Activated CD4-positive, CD25-positive, alpha-beta regulatory T cell treated with anti-CD3 and anti-CD28 coated beads, Interleukin-2, amount 50 U/mL, for 16 hours (primary cell): ENCODE measurements around the gene KLK3.
"Not testable (repeated sequence)": the region's sequence is repeated elsewhere in the genome, so short reads cannot be mapped to it uniquely, and the experiment has no call there.

Experiments
- DNase-seq: peaks from one replicate; pipeline ENCODE4 v3.0.0-alpha.2; 2020; ENCODE audit warnings: low read depth, low spot score

KLK3 gene

DNA sequence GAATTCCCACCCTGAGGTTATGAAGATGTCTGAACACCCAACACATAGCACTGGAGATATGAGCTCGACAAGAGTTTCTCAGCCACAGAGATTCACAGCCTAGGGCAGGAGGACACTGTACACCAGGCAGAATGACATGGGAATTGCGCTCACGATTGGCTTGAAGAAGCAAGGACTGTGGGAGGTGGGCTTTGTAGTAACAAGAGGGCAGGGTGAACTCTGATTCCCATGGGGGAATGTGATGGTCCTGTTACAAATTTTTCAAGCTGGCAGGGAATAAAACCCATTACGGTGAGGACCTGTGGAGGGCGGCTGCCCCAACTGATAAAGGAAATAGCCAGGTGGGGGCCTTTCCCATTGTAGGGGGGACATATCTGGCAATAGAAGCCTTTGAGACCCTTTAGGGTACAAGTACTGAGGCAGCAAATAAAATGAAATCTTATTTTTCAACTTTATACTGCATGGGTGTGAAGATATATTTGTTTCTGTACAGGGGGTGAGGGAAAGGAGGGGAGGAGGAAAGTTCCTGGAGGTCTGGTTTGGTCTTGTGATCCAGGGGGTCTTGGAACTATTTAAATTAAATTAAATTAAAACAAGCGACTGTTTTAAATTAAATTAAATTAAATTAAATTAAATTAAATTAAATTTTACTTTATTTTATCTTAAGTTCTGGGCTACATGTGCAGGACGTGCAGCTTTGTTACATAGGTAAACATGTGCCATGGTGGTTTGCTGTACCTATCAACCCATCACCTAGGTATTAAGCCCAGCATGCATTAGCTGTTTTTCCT is 7.0 kb downstream of the KLK3 start:
- no peak for DNase-seq

GRCh38 chr19:50869479-50869878 is 14.8 kb downstream of the KLK3 start:
- no peak for DNase-seq

GRCh38 chr19:50870417-50871089 is 15.8 kb downstream of the KLK3 start:
- DNase-seq, result no peak

GRCh38 chr19:50873056-50873455 is 18.3 kb downstream of the KLK3 start, which contains the start of gene KLK2:
Gene KLK2 (plus strand): TSS chr19:50873439. CDS start chr19:50873474, 35 bp downstream.
- DNase-seq, result no peak

DNA sequence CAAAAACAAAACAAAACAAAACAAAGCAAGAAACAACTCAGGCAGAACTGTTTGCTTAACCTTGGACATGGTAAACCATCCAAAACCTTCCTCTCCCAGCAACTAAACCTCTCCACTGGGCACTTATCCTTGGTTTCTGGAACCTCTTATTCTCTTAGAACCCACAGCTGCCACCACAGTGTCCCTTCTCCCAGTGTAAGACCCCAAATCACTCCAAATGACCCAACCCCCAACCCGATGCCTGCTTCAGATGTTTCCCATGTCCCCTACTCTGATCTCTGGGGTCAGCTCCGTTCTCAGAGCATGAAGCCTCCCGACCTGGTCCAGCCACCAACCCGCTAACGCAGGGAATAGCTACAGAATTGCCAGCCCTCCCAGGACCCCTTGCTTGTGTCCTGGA is 19.5 kb downstream of the KLK3 start:
- no peak for DNase-seq

DNA sequence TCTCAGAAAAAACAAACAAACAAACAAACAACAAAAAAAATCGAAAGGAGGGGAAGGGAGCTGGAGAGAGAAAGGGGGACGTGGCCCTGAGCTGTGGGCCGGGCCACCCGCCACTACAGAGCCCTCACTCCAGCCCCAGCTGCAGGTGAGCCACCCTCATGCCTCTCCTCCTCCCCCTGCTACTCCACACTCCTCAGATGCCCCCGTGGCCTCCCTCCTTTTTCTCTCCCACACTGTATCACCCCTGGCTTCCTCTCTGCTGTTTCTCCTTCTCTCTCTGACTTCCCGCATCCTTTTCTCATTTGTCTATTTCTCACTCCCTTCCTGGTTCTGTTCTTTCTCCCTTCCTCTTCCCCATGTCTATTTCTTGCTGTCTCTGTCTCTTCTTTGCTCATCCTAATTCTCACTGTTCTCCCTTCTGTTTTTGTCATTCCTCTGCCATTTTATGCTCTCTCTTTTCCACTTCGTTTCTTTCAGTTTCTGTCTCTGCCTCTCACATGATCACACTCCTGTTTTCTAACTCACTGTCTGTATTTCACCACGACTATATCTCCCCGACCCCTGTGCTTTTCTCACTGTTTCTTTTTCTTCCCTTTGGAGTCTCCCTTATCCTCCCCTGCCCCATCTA is 21.2 kb downstream of the KLK3 start:
- DNase-seq, result no peak

GRCh38 chr19:50876456-50876855 is 21.7 kb downstream of the KLK3 start:
- DNase-seq, result no peak

DNA sequence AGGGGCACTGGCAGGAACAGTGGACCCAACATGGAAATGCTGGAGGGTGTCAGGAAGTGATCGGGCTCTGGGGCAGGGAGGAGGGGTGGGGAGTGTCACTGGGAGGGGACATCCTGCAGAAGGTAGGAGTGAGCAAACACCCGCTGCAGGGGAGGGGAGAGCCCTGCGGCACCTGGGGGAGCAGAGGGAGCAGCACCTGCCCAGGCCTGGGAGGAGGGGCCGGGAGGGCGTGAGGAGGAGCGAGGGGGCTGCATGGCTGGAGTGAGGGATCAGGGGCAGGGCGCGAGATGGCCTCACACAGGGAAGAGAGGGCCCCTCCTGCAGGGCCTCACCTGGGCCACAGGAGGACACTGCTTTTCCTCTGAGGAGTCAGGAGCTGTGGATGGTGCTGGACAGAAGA is 22.6 kb downstream of the KLK3 start:
- no peak for DNase-seq

DNA sequence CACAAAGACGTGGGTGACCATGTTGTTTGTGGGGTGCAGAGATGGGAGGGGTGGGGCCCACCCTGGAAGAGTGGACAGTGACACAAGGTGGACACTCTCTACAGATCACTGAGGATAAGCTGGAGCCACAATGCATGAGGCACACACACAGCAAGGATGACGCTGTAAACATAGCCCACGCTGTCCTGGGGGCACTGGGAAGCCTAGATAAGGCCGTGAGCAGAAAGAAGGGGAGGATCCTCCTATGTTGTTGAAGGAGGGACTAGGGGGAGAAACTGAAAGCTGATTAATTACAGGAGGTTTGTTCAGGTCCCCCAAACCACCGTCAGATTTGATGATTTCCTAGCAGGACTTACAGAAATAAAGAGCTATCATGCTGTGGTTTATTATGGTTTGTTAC is 24.1 kb downstream of the KLK3 start:
- DNase-seq, result no peak

DNA sequence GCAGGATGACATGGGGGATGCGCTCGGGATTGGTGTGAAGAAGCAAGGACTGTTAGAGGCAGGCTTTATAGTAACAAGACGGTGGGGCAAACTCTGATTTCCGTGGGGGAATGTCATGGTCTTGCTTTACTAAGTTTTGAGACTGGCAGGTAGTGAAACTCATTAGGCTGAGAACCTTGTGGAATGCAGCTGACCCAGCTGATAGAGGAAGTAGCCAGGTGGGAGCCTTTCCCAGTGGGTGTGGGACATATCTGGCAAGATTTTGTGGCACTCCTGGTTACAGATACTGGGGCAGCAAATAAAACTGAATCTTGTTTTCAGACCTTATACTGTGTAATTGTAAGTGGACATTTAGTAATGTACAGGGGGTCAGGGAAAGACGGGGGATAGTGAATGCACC is 25.5 kb downstream of the KLK3 start:
- DNase-seq, result no peak

DNA sequence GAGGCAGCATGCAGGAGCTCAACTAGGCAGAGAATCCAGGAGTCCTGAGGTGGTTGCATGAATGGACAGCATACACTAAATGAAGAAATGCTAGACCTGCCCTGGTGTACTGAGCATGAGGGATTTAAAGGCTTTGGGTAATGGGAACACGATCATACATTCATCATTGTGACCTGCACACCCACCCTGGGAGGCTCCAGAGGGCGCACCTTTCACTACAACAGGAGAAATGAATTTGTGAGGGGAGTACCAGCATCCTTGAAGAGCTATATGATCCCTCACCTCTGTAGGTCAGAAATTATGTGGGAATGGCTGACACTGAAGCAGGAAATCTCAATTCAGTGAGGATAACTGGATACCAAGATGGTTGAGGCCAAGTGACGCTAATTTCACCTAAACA is 27.5 kb downstream of the KLK3 start:
- no peak for DNase-seq

- no peak for DNase-seq
These were observed 34.9 kb downstream of the KLK3 start for GRCh38 chr19:50889638-50890037.

GRCh38 chr19:50890422-50891252 is 35.9 kb downstream of the KLK3 start:
- no peak for DNase-seq

GRCh38 chr19:50891253-50891625 is 36.5 kb downstream of the KLK3 start:
- no peak for DNase-seq

DNA sequence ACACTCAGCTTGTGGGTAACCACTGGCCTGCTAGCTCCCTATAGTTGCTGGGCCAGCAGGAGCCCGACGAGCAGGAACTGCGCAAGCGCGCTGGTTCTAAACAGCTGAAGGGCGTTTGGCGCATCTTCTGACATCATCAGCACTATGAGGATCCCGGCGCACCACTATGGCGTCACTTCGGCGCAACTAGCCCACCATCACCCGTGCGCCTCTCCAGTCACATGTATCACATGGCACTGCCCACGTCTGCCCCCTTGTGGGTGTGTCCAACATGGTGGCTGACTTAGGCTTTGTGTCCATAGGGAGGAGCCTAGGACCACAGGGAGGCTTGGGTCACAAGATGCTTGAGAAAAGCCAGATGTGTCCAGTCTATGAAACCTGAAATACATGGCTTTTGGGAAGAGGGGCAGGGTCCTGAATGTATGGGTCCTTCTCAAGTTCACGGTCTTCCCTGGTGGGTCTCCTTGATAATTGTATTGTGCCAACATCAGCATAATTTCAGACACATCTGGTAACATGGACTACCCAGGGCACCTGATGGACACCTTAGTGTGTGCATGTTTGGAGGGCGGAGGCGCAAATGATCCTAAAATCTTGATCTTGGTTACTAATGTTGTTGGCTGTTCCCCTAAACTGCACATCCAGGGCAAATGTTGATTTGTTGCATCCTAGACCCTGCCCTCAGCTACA is 38.5 kb downstream of the KLK3 start:
- no peak for DNase-seq

DNA sequence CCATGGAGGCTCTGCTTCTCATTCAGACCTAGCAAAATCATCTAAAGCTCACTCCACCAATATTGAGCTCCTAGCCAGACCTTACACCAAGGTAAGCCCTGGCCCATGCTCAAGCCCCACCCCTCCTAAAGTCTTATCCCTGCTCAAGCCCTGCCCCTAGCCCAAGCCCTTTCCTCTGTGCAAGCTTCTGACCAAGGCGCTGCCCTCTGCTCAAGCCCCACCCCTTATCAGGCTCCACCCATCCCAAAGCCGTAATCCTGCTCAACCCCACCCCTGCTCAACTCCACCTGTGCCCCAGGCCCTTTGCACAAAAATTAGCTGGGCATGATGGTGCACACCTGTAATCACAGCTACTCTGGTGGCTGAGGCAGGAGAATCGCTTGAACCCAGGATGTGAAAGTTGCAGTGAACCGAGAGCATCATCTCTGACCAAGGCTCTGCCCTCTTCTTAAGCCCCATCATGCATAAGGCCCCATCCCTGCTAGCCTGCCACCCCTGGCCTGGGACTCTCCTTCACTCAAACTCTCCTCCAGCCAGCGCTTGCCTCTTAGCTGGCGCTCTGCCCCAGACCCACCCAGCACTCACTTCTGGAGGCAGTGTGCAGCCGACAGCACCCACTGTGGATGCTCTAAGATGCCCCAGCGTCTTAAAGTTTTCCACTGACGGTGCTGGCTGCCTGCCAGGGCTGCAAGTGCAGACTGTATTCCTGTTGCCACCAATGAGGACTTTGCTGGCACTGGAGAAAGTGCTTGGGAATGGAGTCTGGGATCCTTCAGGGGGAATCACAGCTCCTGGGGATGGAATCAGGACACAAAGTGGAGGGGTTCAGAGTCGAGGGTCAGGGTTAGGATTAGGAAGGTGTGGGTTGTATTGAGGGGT is 40.0 kb downstream of the KLK3 start:
- DNase-seq, result no peak

GRCh38 chr19:50896089-50896590 is 41.4 kb downstream of the KLK3 start:
- not testable (repeated sequence) for DNase-seq

DNA sequence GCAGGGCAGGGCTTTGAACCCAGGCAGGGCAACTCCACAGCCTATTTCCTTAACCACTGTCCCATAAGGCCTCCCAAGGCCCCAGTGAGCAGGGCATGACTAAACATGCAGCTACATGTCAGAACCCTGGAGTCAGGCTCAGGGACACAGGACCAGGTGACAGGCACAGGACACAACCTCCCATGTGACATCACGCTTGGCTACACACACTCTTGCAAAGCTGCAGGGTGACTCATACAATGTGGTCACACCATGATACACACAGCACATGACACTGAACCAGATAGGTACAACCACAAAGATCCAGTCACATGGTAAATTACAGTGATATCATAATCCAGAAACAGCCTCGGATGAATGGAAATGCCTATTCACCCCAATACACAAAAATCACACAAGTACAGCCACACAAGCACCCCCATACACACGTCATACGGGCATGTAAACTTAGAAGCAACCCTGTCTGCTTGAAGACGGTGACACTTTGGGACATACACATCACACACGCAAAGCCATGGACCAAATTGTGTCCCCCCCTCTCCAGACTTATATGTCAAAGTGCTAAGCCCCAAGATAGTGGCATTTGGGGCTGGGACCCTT is 42.0 kb downstream of the KLK3 start:
- DNase-seq, result no peak

DNA sequence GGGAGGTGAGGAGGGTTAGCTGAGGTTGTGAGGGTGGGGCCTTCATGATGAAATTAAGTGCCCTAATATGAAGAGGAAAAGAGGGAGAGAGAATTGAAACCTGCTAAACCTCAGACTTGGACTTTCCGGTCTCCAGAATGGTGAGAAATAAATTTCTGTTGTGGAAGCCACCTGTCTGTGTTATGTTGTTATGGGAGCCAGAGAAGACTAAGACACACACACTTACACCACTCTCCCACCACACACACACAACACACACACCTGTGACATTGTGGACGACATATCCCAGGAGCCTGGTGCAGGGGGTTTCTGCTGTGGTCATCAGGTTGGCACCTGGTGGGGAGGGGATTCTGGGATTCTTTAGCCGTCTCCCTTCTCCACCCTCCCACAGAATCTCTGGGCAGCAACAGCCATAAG is 42.5 kb downstream of the KLK3 start:
- no peak for DNase-seq

GRCh38 chr19:50897612-50898011 is 42.9 kb downstream of the KLK3 start:
- DNase-seq, result no peak
